HFFc6 (cell line): ENCODE measurements around the gene TMEM121. TPM values are rescaled to one million over a fixed set of nuclear protein-coding genes. Genes with fewer than 3 reads are reported as not detected.

Experiments
- DNase-seq: peaks from one replicate; pipeline ENCODE4 v3.0.0-alpha.2; 2018
- H3K27ac Mint-ChIP-seq: 2 replicates; pipeline ENCODE4 v1.8.0; 2020; ENCODE audit warnings: mild to moderate bottlenecking, mixed read lengths
- H3K27me3 Mint-ChIP-seq: 2 replicates; pipeline ENCODE4 v1.8.0; 2021; ENCODE audit warnings: mild to moderate bottlenecking, moderate library complexity, mixed read lengths; ENCODE audit not compliant: insufficient read depth
- H3K36me3 Mint-ChIP-seq: 2 replicates; pipeline ENCODE4 v1.8.0; 2021; ENCODE audit warnings: low read depth, mixed read lengths
- H3K4me1 Mint-ChIP-seq: 2 replicates; pipeline ENCODE4 v1.8.0; 2020; ENCODE audit warnings: low read depth, mixed read lengths
- H3K4me3 Mint-ChIP-seq: 2 replicates; pipeline ENCODE4 v1.8.0; 2020; ENCODE audit warnings: mild to moderate bottlenecking, moderate library complexity, mixed read lengths
- H3K9me3 Mint-ChIP-seq: 2 replicates; pipeline ENCODE4 v1.8.0; 2020; ENCODE audit warnings: mild to moderate bottlenecking, mixed read lengths
- total RNA-seq, 6 experiments: library from RNA; stranded (reverse); fragmentation: NEBNext Ultra II Directional; extraction: Animal tissue kit (Norgen Biotek cat#: 25700); gene quantifications; 2 replicates in 1 of 6; 3 replicates in 5 of 6; pipeline ENCODE4 v1.2.3, GENCODE V29; 2021
- TF ChIP-seq, protein P1 (sequence below): fragments of 200-600 bp; sonication (generic); IDR thresholded peaks from 2 replicates; pipeline ENCODE4 v1.5.0; 2021; ENCODE audit warnings: antibody characterized with exemption, mild to moderate bottlenecking

TMEM121 gene
- total RNA-seq, 6 experiments from 2014 or later: 3.0 to 4.2 (median 3.4) TPM

- no peaks in the 10 kb centered on the region for H3K9me3 Mint-ChIP-seq
Measured at GRCh38 chr14:105489542-105490266, 36.7 kb upstream of the TMEM121 start.

DNA sequence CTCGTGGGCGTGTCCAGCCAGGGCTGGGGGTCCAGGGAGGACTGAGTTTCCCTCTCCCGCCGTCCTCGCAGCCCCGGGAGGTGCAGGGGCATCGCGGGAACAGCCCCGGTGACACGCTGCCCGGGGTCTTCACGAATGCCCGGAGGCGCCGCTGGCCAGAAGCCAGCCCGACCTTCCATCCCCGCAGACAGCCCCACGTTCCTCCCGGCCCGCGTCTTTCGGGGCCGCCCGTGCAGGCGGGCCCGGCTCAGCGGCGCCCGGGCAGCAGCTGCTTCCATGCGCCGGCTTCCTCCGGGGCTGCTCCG, 36.2 kb upstream of the TMEM121 start:
- H3K27ac Mint-ChIP-seq: peak overlapping the region; percentile 66
- TF ChIP-seq, protein P1, sequence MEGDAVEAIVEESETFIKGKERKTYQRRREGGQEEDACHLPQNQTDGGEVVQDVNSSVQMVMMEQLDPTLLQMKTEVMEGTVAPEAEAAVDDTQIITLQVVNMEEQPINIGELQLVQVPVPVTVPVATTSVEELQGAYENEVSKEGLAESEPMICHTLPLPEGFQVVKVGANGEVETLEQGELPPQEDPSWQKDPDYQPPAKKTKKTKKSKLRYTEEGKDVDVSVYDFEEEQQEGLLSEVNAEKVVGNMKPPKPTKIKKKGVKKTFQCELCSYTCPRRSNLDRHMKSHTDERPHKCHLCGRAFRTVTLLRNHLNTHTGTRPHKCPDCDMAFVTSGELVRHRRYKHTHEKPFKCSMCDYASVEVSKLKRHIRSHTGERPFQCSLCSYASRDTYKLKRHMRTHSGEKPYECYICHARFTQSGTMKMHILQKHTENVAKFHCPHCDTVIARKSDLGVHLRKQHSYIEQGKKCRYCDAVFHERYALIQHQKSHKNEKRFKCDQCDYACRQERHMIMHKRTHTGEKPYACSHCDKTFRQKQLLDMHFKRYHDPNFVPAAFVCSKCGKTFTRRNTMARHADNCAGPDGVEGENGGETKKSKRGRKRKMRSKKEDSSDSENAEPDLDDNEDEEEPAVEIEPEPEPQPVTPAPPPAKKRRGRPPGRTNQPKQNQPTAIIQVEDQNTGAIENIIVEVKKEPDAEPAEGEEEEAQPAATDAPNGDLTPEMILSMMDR: no peak
- no peaks in the 10 kb centered on the region for H3K9me3 Mint-ChIP-seq
- peak overlapping the region; percentile 81 for H3K4me3 Mint-ChIP-seq
- no peak for DNase-seq
- peaks cover 11% of the 10 kb centered on the region for H3K4me1 Mint-ChIP-seq
- H3K36me3 Mint-ChIP-seq: no peaks in the 10 kb centered on the region
- peaks cover 7% of the 10 kb centered on the region for H3K27me3 Mint-ChIP-seq

More at GRCh38 chr14:105489542-105490266, 36.7 kb upstream of the TMEM121 start:
- Mint-ChIP-seq H3K27ac (peak overlapping the region; percentile 66), H3K4me1 (peaks cover 12% of the 10 kb centered on the region), H3K27me3 (peaks cover 7% of the 10 kb centered on the region), H3K36me3 (no peaks in the 10 kb centered on the region), H3K4me3 (peak overlapping the region; percentile 81)
- TF ChIP-seq, protein P1: peak; percentile 80
- peak; percentile 72 for DNase-seq

DNA sequence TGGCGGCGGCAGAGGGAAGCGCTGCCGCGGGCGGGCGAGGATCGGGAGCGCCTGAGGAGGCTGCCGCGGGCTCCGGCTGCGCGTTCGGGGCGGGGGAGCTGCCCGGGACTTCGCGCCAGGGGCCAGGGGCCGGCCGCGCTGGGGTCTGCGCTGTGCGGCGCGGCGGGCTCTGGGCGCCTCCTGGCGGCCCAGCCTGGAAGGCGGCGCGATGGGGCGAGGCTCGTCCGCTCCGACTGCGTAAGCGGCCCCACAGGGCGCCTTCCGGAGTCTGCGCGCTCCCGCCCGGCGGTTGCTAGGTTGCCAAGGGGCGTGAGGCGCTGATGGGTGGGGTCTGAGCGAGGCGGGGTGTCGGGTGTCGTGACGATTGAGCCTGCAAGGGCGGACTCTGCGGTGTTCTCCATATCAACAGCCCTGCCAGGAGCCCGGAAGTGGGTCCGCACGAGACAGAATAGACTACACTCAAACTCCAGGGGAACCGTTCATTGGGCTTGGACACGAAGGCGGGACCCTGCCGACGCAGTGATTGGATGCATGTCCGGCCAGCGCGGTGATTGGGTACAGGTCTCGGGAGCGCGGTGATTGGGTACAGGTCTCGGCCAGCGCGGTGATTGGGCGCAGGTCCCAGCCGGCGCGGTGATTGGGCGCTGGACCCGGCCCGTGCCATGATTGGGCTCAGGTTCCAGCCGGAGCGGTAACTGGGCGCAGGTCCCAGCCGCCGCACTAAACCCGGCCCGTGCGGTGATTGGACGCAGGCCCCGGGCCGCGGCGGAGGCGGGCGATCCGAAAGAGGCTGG, 35.6 kb upstream of the TMEM121 start, which contains the start of gene TEDC1:
Gene TEDC1, plus strand, starts transcription at position 675 of the 794 bp plus-strand sequence. CDS start 130 bp downstream, outside the sequence.
- peak within 1 kb of the TSS; percentile 89 for H3K27ac Mint-ChIP-seq
- DNase-seq: peak; percentile 100
- H3K27me3 Mint-ChIP-seq: peaks cover 7% of the 10 kb centered on the region
- TF ChIP-seq, protein P1: peak; percentile 87
- H3K36me3 Mint-ChIP-seq: no peaks in the 10 kb centered on the region
- H3K9me3 Mint-ChIP-seq: no peaks in the 10 kb centered on the region
- H3K4me3 Mint-ChIP-seq: peak within 1 kb of the TSS; percentile 87
- peaks cover 11% of the 10 kb centered on the region for H3K4me1 Mint-ChIP-seq

DNA sequence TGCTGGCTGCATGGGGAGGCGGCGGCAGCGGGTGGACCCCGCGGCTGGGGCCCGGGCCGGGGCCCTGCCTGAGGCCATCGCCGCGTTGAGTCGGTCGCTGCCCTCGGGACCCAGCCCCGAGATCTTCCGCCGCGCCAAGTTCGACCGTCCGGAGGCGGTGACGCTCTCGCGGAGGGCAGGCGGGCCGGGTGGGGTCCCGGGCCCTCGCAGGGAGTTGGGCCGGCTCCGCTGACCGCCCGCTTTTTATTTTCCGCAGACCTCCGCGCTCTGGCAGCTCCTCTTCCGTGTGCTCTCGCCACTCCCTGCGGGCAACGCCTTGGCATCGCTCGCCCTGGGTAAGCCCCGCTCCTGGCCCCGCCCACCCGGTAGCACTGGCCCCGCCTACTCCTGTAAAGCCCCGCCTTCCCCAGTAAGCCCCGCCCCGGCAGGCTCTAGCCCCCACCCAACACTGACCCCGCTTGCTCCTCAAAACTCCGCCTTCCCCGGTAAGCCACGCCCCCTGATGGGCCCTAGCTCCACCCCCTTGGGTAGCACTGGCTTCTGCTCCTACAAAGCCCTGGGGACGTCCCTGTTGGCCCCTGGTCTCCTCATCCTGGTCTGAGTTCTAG, 34.9 kb upstream of the TMEM121 start:
- peak; percentile 28 for DNase-seq
- Mint-ChIP-seq H3K36me3 (no peaks in the 10 kb centered on the region), H3K4me1 (peaks cover 11% of the 10 kb centered on the region), H3K27ac (peak overlapping the region; percentile 89), H3K9me3 (no peaks in the 10 kb centered on the region), H3K4me3 (peak overlapping the region; percentile 87), H3K27me3 (peaks cover 7% of the 10 kb centered on the region)
- TF ChIP-seq, protein P1: no peak

GRCh38 chr14:105492031-105492970, 34.1 kb upstream of the TMEM121 start:
- Mint-ChIP-seq H3K27me3 (peaks cover 7% of the 10 kb centered on the region), H3K4me3 (peak overlapping the region; percentile 87), H3K27ac (peak overlapping the region; percentile 80), H3K4me1 (peaks cover 11% of the 10 kb centered on the region), H3K9me3 (no peaks in the 10 kb centered on the region), H3K36me3 (no peaks in the 10 kb centered on the region)
- DNase-seq: no peak
- TF ChIP-seq, protein P1: peak; percentile 22; the same call in 1 of the 2 replicates
